ENCODE measurements around the gene NEFH. TPM values are rescaled to one million over a fixed set of nuclear protein-coding genes. Genes with fewer than 3 reads are reported as not detected.
"Not testable (repeated sequence)": the region's sequence is repeated elsewhere in the genome, so short reads cannot be mapped to it uniquely, and the experiment has no call there.

Gene NEFH
- total RNA-seq: 1.1 TPM

- DNase-seq (ENCODE audit: low read depth in 2 of 3, low spot score in 2 of 3): no peak
Observed at GRCh38 chr22:29479417-29480261, at the start of gene NEFH. Gene NEFH, plus strand, starts transcription at chr22:29480218. Its CDS starts 45 bp downstream, at chr22:29480263.

DNA sequence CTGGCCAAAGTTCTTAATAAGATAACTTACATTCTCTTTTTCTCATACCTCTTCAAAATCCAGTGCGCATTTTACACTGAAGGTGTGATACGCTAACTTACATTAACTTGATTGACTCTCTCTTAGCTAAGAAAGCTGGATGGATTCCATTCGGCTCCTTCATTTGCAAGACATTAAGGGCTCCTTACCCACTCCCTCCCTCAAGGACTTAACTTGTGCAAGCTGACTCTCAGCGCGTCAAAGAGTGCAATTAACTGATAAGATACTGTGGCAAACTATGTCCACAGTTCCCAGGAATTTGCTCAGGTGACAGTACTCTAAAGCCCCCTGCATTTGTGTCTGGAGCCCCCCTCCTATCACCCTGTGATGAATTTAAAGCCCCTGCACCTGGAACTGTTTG is 48.0 kb upstream of the NEFH start:
- DNase-seq (ENCODE audit: low read depth in 2 of 3, low spot score in 2 of 3): no peak

- no peak for DNase-seq (ENCODE audit: low read depth in 2 of 3, low spot score in 2 of 3)
Observed at GRCh38 chr22:29433856-29434255, 46.2 kb upstream of the NEFH start.

GRCh38 chr22:29434288-29434687 is 45.7 kb upstream of the NEFH start:
- no peak for DNase-seq (ENCODE audit: low read depth in 2 of 3, low spot score in 2 of 3)

DNA sequence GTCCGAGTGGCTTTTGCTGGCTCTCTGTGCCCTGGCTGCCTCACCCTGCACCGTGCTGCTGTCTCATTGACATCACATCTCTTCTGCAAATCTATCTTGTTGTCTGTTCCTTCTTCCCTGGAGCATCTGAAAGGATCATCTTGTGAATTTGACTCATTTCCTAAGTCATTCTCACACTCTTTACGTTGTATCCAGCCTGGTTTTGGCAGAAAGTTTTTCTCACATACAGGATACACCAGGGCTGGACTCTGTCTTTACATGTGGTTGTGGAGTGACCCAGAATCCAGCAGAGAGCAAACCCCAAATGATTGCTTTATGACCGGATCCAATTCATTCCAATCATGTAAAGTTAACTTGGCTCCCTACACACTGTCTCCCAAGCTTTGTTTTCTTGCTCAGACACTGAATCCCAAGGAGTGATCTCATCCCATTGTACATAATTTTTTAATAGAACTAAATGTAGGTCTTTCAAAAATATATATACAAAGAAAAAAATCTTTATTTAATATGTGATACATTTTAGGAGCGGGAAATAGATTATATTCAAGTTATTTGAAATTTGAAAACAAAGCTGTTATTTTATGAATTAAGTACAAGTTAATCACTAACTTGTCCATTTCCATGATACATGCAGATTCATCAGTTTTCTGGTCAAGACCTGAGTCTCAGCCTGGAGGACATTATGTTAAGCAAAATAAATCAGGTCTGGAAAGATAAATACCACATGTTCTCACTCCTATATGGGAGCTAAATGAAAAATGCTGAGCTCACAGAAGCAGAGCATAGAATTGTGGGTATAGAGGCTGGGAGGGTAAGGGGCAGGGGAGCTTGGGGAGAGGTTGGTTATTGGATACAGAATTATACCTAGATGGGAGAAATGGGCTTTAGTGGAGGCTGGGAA is 44.5 kb upstream of the NEFH start:
- no peak for DNase-seq (ENCODE audit: low read depth in 2 of 3, low spot score in 2 of 3)

- DNase-seq (ENCODE audit: low read depth in 2 of 3, low spot score in 2 of 3): not testable (repeated sequence)
Observed at GRCh38 chr22:29438283-29438682, 41.7 kb upstream of the NEFH start, which contains the start of gene RFPL1. Gene RFPL1, plus strand, starts transcription at chr22:29438583.

GRCh38 chr22:29442976-29443375 is 37.0 kb upstream of the NEFH start:
- DNase-seq (ENCODE audit: low read depth in 2 of 3, low spot score in 2 of 3): no peak

- no peak for DNase-seq (ENCODE audit: low read depth in 2 of 3, low spot score in 2 of 3)
Observed at GRCh38 chr22:29443452-29443851, 36.6 kb upstream of the NEFH start.

- no peak for DNase-seq (ENCODE audit: low read depth in 2 of 3, low spot score in 2 of 3)
Observed at GRCh38 chr22:29443861-29444792, 35.9 kb upstream of the NEFH start.

- no peak for DNase-seq (ENCODE audit: low read depth in 2 of 3, low spot score in 2 of 3)
Observed at GRCh38 chr22:29445508-29445907, 34.5 kb upstream of the NEFH start.

DNA sequence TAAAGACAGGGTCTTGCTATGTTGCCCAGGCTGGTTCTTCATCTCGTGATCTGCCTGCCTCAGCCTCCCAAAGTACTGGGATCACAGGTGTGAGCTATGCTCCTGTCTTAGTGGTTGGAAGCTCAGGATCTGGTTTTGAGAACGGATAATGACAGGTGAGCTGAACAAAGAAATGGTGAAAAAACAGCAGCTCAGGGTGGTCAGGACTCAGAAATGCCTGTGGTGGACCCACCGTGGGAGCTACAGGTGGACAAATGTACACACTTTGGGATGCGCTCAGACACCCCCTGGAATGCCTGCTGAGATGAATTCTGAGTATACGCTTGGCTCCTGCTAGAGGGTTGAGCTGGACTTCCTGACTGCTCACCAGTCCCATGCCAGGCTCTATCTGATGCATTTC is 32.1 kb upstream of the NEFH start:
- no peak for DNase-seq (ENCODE audit: low read depth in 2 of 3, low spot score in 2 of 3)

DNA sequence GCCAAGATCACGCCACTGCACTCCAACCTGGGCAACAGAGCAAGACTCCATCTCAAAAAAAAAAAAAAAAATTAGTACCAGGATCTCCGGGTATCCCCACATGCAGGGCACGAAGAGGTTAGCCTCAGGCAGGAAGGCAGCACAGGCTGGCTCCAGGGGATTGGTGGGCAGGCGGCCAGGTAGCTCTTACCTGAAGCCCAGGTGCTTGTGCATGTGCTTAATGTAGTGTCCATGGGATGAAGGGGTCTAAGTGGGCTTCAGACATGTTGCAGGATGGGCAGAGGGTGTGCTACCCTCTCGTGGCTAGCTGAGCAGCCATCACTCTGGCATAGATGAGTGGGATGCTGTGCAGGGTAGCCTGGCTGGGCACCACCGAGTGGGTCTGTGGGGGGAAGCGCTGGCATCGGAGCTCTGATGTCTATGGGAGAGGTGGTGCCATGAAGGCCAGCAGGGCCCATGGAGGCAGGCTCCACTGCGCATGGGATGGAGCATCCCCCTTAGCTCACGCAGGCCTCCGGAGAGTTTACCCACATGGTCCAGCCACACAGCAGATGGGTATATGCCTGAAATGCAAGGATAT is 30.6 kb upstream of the NEFH start:
- DNase-seq (ENCODE audit: low read depth in 2 of 3, low spot score in 2 of 3): no peak

DNA sequence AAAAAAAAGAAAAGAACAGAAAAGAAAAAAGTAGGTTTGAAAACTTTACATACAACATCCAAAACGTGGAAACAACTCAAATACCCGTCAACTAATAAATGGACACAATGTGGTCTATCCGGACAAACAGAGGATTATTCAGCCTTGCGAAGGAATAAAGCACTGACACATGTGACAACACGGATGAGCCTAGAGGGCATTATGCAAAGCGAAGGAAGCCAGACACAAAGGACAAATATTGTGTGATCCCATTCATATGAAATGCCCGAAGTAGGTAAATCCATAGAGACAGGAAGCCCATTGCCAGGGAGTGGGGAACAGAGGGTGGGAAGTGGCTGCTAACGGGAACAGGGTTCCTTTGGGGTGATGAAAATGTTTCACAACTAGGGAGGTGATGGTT is 29.8 kb upstream of the NEFH start:
- DNase-seq (ENCODE audit: low read depth in 2 of 3, low spot score in 2 of 3): no peak

DNA sequence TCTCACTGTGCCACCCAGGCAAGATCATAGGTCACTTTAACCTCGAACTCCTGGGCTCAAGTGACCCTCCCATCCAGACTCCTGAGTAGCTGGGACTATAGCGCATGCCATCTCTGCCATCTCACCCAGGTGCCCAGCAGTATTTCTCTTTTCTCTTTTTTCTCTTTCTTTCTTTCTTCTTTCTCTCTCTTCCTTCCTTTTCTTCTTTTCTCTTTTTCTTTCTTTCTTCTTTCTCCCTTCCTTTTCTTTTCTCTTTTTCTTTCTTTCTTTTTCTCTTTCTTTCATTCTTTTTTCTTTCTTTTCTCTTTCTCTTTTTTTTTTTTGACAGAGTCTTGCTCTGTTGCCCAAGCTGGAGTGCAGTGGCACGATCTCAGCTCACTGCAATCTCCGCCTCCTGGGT is 28.2 kb upstream of the NEFH start:
- DNase-seq (ENCODE audit: low read depth in 2 of 3, low spot score in 2 of 3): peak in 1 of 3 donors; percentile 19

- no peak for DNase-seq (ENCODE audit: low read depth in 2 of 3, low spot score in 2 of 3)
Observed at GRCh38 chr22:29454276-29454675, 25.7 kb upstream of the NEFH start.

- DNase-seq (ENCODE audit: low read depth in 2 of 3, low spot score in 2 of 3): no peak
Observed at GRCh38 chr22:29456211-29456671, 23.8 kb upstream of the NEFH start.

DNA sequence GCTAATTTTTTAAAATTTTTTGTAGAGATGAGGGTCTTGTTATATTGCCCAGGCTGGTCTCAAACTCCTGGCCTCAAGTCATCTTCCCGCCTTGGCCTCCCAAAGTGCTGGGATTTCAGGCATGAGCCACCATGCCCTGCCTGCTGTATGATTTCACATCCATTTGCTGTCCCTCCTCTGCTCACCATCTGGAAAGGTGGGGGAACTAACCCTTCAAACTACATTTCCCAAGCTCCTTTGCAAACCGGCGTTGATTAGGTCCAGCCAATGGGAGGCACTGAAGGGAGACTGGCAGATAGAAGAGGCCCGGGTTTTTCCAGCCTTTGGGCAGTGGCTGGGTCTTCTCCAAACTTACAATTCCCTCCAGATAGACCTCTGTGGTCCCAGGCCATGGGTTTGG is 22.3 kb upstream of the NEFH start:
- DNase-seq (ENCODE audit: low read depth in 2 of 3, low spot score in 2 of 3): peak in 1 of 3 donors; percentile 49

GRCh38 chr22:29458551-29458950 is 21.5 kb upstream of the NEFH start:
- no peak for DNase-seq (ENCODE audit: low read depth in 2 of 3, low spot score in 2 of 3)

GRCh38 chr22:29459773-29460172 is 20.2 kb upstream of the NEFH start:
- no peak for DNase-seq (ENCODE audit: low read depth in 2 of 3, low spot score in 2 of 3)

- no peak for DNase-seq (ENCODE audit: low read depth in 2 of 3, low spot score in 2 of 3)
Observed at GRCh38 chr22:29461263-29461662, 18.8 kb upstream of the NEFH start.
